ENCODE results near the gene SNTG2.

DNA sequence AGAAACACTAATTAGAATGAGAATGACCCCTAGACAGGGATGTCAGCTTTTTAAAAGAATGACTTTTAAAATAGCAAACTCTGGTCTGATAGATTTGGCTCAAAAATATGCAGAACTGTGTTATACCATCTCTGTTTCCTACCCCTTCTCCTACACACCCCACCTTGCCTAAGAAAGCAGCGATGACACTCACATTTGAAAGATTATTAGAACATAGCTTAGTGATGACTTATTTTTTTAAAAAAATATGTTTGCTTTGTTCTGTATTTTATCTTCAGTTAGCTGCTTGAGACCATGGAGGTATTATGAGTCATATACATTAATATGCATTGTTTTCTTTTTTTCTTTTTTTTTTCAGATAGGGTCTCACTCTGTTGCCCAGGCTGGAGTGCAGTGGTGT, 286.0 kb downstream of the SNTG2 start:
- TF ChIP-seq, protein P1, sequence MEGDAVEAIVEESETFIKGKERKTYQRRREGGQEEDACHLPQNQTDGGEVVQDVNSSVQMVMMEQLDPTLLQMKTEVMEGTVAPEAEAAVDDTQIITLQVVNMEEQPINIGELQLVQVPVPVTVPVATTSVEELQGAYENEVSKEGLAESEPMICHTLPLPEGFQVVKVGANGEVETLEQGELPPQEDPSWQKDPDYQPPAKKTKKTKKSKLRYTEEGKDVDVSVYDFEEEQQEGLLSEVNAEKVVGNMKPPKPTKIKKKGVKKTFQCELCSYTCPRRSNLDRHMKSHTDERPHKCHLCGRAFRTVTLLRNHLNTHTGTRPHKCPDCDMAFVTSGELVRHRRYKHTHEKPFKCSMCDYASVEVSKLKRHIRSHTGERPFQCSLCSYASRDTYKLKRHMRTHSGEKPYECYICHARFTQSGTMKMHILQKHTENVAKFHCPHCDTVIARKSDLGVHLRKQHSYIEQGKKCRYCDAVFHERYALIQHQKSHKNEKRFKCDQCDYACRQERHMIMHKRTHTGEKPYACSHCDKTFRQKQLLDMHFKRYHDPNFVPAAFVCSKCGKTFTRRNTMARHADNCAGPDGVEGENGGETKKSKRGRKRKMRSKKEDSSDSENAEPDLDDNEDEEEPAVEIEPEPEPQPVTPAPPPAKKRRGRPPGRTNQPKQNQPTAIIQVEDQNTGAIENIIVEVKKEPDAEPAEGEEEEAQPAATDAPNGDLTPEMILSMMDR (IDR thresholded peaks at IDR 0.05), result no peak
- no peak for TF ChIP-seq POLR2A (IDR thresholded peaks at IDR 0.05)

Data from tibial nerve (tissue), 3 donors.